ENCODE results near the gene OTOP2. TPM values are rescaled to one million over a fixed set of nuclear protein-coding genes. Genes with fewer than 3 reads are reported as not detected.

OTOP2 gene
- total RNA-seq, 1 experiment from 2014 or later = not detected

DNA sequence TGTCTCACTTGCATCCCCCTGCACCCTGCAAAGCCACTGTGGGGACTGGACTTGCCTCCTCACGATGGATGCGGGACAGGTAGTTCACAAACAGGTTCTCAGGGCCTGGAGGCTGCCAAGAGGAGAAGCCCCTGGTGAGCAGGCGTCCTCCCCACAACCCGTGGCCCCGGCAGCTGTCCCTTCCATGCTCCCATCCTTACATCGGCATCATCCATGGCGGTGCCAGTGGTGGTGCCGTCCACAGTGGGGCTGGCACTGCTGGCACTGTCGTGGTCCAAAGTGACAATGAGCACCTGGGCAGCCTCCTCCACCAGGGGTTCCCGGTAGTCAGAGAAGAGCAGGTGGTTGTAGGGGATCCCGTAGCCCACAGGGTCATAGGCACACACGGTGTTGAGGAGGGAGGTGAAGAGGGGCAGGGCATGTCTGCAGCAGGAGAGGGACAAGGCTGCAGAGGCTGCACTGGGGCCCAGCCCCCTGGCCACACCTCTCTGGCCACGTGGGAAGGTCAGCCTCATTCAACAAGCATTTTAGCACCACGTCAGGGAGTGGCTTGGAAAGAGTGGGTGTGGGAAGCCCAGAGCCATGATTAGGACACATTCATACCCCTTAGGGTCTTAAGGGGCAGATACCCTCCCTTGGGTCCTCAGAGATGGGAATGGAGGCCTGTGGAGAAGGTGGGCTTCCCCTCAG lies 35.9 kb downstream of the OTOP2 start:
- H3K9me3 Mint-ChIP-seq = no peaks in the 10 kb centered on the region
- no peak for TF ChIP-seq ZNF317 (CRISPR knock-in tag; IDR thresholded peaks at IDR 0.05; ENCODE audit: borderline replicate concordance, low read depth)
- ATAC-seq (no peak), DNase-seq (ENCODE audit: low spot score) (no peak)
- peaks cover 8% of the 10 kb centered on the region for H3K4me1 Mint-ChIP-seq
- no peak overlapping the region for H3K4me3 Mint-ChIP-seq
- H3K27ac Mint-ChIP-seq = no peak overlapping the region
- CTCF ChIA-PET = interaction anchor here (0.6 to 6.5 kb wide), 62 partner anchors 8 to 281 kb away, joined by 3 to 206 read pairs (median 10); partner anchors contain the start of genes ARMC7, ATP5PD, CDR2L and FADS6
- H3K27me3 Mint-ChIP-seq (ENCODE audit: low read depth) = peaks cover 16% of the 10 kb centered on the region
- no peaks in the 10 kb centered on the region for H3K36me3 Mint-ChIP-seq
- POLR2A ChIA-PET = interaction anchor here (1.2 to 2.2 kb wide), 2 partner anchors 52 to 87 kb away, joined by 4 to 18 read pairs; partner anchors contain the start of genes FDXR and MRPL58

DNA sequence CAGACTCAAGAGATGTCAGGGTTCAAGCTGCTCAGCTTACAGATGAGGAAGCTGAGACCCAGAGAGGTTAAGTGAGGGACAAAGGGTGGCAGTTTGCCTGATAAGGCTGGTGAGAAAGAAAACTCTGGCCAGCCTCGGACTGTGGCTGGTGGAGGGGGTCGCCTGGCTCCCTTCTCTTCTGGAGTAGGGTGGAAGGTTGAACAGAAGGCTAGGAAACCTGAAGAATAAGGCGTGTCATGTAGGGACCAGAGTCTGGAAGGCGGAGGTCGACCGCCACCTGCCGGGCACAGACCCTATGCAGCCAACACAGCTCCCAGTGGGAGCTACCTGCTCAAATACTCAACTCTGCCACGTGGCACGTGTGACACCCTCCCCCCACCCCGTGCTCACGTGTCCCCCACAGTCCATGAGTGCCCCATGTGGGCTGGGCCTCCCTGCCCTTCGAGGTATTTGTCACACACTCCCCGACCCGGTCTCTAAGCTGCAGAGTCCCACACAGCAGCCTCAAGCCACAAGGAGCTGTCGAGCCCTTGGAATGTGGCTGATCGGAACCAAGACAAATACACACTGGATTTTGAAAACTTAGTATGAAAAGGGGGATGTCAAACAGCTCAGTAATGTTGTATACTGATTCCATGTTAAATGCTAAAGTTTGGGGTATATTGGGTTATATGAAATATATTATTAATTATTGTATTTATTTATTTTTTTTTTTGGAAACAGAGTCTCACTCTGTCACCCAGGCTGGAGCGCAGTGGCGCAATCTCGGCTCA lies 36.7 kb downstream of the OTOP2 start:
- H3K4me1 Mint-ChIP-seq = peaks cover 8% of the 10 kb centered on the region
- DNase-seq (ENCODE audit: low spot score) = peak; percentile 82

More for the DNA sequence above, 36.7 kb downstream of the OTOP2 start:
- H3K36me3 Mint-ChIP-seq = no peaks in the 10 kb centered on the region
- H3K27me3 Mint-ChIP-seq (ENCODE audit: low read depth) = peaks cover 16% of the 10 kb centered on the region
- peak; percentile 38 for ATAC-seq
- H3K27ac Mint-ChIP-seq = no peak overlapping the region
- no peaks in the 10 kb centered on the region for H3K9me3 Mint-ChIP-seq
- ChIA-PET CTCF (interaction anchor here (0.5 to 4.9 kb wide), 87 partner anchors 9 to 867 kb away, joined by 3 to 139 read pairs (median 6); partner anchors contain the start of genes ARMC7, ATP5PD, CDR2L and FADS6), POLR2A (interaction anchor here (0.7 to 2.2 kb wide), 4 partner anchors 51 to 280 kb away, joined by 3 to 18 read pairs (median 6); partner anchors contain the start of genes FDXR and MRPL58)
- H3K4me3 Mint-ChIP-seq = no peak overlapping the region
- TF ChIP-seq GABPB1 (CRISPR knock-in tag; IDR thresholded peaks at IDR 0.05) (0 out of 2 replicates have a peak, but pooled peaks have one; percentile 39), ETV6 (CRISPR knock-in tag; IDR thresholded peaks at IDR 0.05) (0 out of 2 replicates have a peak, but pooled peaks have one; percentile 46), FOXK1 (CRISPR knock-in tag; IDR thresholded peaks at IDR 0.05) (no peak), USF1 (CRISPR knock-in tag; IDR thresholded peaks at IDR 0.05) (peak; percentile 84), FOXP1 (CRISPR knock-in tag; IDR thresholded peaks at IDR 0.05; ENCODE audit: borderline replicate concordance) (peak; percentile 74; the same call in 1 of the 2 replicates), HMGXB4 (CRISPR knock-in tag; IDR thresholded peaks at IDR 0.05) (0 out of 2 replicates have a peak, but pooled peaks have one; percentile 45), CREB1 (CRISPR knock-in tag; IDR thresholded peaks at IDR 0.05) (0 out of 2 replicates have a peak, but pooled peaks have one; percentile 40), TEAD1 (CRISPR knock-in tag; IDR thresholded peaks at IDR 0.05) (peak; percentile 27; the same call in 1 of the 2 replicates), ZNF219 (CRISPR knock-in tag; IDR thresholded peaks at IDR 0.05; ENCODE audit: borderline replicate concordance) (no peak), TEAD4 (CRISPR knock-in tag; IDR thresholded peaks at IDR 0.05) (0 out of 2 replicates have a peak, but pooled peaks have one; percentile 28), NFE2L1 (CRISPR knock-in tag; IDR thresholded peaks at IDR 0.05) (peak; percentile 56; the same call in 1 of the 2 replicates), MAX (CRISPR knock-in tag; IDR thresholded peaks at IDR 0.05) (peak; percentile 87)
- TF ChIP-seq, protein P1, sequence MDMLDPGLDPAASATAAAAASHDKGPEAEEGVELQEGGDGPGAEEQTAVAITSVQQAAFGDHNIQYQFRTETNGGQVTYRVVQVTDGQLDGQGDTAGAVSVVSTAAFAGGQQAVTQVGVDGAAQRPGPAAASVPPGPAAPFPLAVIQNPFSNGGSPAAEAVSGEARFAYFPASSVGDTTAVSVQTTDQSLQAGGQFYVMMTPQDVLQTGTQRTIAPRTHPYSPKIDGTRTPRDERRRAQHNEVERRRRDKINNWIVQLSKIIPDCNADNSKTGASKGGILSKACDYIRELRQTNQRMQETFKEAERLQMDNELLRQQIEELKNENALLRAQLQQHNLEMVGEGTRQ (CRISPR knock-in tag; IDR thresholded peaks at IDR 0.05) = peak; percentile 65
- TF ChIP-seq, protein P2, sequence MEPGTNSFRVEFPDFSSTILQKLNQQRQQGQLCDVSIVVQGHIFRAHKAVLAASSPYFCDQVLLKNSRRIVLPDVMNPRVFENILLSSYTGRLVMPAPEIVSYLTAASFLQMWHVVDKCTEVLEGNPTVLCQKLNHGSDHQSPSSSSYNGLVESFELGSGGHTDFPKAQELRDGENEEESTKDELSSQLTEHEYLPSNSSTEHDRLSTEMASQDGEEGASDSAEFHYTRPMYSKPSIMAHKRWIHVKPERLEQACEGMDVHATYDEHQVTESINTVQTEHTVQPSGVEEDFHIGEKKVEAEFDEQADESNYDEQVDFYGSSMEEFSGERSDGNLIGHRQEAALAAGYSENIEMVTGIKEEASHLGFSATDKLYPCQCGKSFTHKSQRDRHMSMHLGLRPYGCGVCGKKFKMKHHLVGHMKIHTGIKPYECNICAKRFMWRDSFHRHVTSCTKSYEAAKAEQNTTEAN (CRISPR knock-in tag; IDR thresholded peaks at IDR 0.05) = no peak
